Measurements from ENCODE around the gene SOX6.

SOX6 gene

GRCh38 chr11:16121853-16122252 is 234.5 kb downstream of the SOX6 start:
- Histone ChIP-seq H3K4me1 (ENCODE audit: insufficient read depth, low read length, poor library complexity, severe bottlenecking) (peaks cover 8% of the 10 kb centered on the region), H3K4me2 (ENCODE audit: low read depth, low read length, poor library complexity, severe bottlenecking) (no peak overlapping the region), H3K9ac (ENCODE audit: low read depth, low read length, poor library complexity, severe bottlenecking) (no peak overlapping the region), H3K36me3 (ENCODE audit: insufficient read depth, low read length) (no peaks in the 10 kb centered on the region), H3K79me2 (ENCODE audit: insufficient read depth, low read length) (no peaks in the 10 kb centered on the region), H3K4me3 (ENCODE audit: low read length, poor library complexity, severe bottlenecking) (no peak overlapping the region), H3K9me2 (replicated peaks; ENCODE audit: low read depth, low read length) (no peaks in the 10 kb centered on the region), H2AFZ (ENCODE audit: low read length) (no peak overlapping the region), H4K20me1 (ENCODE audit: insufficient read depth, low read length, poor library complexity, severe bottlenecking) (no peaks in the 10 kb centered on the region), H3K27me3 (ENCODE audit: insufficient read depth, low read length, poor library complexity, severe bottlenecking) (no peaks in the 10 kb centered on the region), H3K9me3 (ENCODE audit: insufficient read depth, low read depth, low read length) (no peaks in the 10 kb centered on the region), H3F3A (ENCODE audit: low read depth) (no peaks in the 10 kb centered on the region)
- TF ChIP-seq, protein P1, sequence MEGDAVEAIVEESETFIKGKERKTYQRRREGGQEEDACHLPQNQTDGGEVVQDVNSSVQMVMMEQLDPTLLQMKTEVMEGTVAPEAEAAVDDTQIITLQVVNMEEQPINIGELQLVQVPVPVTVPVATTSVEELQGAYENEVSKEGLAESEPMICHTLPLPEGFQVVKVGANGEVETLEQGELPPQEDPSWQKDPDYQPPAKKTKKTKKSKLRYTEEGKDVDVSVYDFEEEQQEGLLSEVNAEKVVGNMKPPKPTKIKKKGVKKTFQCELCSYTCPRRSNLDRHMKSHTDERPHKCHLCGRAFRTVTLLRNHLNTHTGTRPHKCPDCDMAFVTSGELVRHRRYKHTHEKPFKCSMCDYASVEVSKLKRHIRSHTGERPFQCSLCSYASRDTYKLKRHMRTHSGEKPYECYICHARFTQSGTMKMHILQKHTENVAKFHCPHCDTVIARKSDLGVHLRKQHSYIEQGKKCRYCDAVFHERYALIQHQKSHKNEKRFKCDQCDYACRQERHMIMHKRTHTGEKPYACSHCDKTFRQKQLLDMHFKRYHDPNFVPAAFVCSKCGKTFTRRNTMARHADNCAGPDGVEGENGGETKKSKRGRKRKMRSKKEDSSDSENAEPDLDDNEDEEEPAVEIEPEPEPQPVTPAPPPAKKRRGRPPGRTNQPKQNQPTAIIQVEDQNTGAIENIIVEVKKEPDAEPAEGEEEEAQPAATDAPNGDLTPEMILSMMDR (conservative IDR thresholded peaks at IDR 0.05; ENCODE audit: low read length) = no peak
- TF ChIP-seq EZH2phosphoT487 (IDR thresholded peaks at IDR 0.05; ENCODE audit: borderline replicate concordance) = no peak

DNA sequence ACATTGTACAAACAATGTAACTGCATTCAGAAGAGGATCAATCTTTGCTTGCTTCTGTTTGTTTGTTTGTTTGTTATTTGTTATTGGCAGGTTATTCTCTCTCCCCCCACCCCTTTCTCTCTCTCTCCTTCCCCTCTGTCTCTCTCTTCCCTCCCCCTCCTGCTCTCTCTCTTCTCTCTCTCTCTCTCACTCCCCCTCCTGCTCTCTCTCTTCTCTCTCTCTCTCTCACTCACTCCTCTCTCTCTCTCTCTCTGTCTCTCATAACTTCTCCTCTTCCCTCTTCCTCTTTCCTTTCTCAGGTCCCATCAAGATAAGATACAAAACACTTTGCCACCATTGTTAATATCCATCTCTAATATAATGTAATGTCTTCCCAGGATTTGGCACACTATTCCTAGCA is 236.3 kb downstream of the SOX6 start:
- H3K9ac ChIP-seq (ENCODE audit: low read depth, low read length, poor library complexity, severe bottlenecking) = no peak overlapping the region
- TF ChIP-seq EZH2phosphoT487 (IDR thresholded peaks at IDR 0.05; ENCODE audit: borderline replicate concordance) = no peak
- TF ChIP-seq, protein P1 (conservative IDR thresholded peaks at IDR 0.05; ENCODE audit: low read length) = no peak
- no peaks in the 10 kb centered on the region for H3K79me2 ChIP-seq (ENCODE audit: insufficient read depth, low read length)
- no peaks in the 10 kb centered on the region for H3K9me3 ChIP-seq (ENCODE audit: insufficient read depth, low read depth, low read length)
- no peaks in the 10 kb centered on the region for H4K20me1 ChIP-seq (ENCODE audit: insufficient read depth, low read length, poor library complexity, severe bottlenecking)
- H3K4me2 ChIP-seq (ENCODE audit: low read depth, low read length, poor library complexity, severe bottlenecking) = no peak overlapping the region
- H3K9me2 ChIP-seq (replicated peaks; ENCODE audit: low read depth, low read length) = no peaks in the 10 kb centered on the region
- H3K36me3 ChIP-seq (ENCODE audit: insufficient read depth, low read length) = no peaks in the 10 kb centered on the region
- H2AFZ ChIP-seq (ENCODE audit: low read length) = no peak overlapping the region
- H3K27me3 ChIP-seq (ENCODE audit: insufficient read depth, low read length, poor library complexity, severe bottlenecking) = no peaks in the 10 kb centered on the region
- no peaks in the 10 kb centered on the region for H3K4me1 ChIP-seq (ENCODE audit: insufficient read depth, low read length, poor library complexity, severe bottlenecking)
- no peak overlapping the region for H3K4me3 ChIP-seq (ENCODE audit: low read length, poor library complexity, severe bottlenecking)
- H3F3A ChIP-seq (ENCODE audit: low read depth) = no peaks in the 10 kb centered on the region

- no peaks in the 10 kb centered on the region for H3K9me3 ChIP-seq (ENCODE audit: insufficient read depth, low read depth, low read length)
- H2AFZ ChIP-seq (ENCODE audit: low read length) = no peak overlapping the region
- H3K36me3 ChIP-seq (ENCODE audit: insufficient read depth, low read length) = no peaks in the 10 kb centered on the region
- no peaks in the 10 kb centered on the region for H4K20me1 ChIP-seq (ENCODE audit: insufficient read depth, low read length, poor library complexity, severe bottlenecking)
- H3K79me2 ChIP-seq (ENCODE audit: insufficient read depth, low read length) = no peaks in the 10 kb centered on the region
- H3F3A ChIP-seq (ENCODE audit: low read depth) = no peaks in the 10 kb centered on the region
- H3K4me3 ChIP-seq (ENCODE audit: low read length, poor library complexity, severe bottlenecking) = no peak overlapping the region
- no peaks in the 10 kb centered on the region for H3K4me1 ChIP-seq (ENCODE audit: insufficient read depth, low read length, poor library complexity, severe bottlenecking)
- H3K27me3 ChIP-seq (ENCODE audit: insufficient read depth, low read length, poor library complexity, severe bottlenecking) = no peaks in the 10 kb centered on the region
- H3K9me2 ChIP-seq (replicated peaks; ENCODE audit: low read depth, low read length) = no peaks in the 10 kb centered on the region
- H3K4me2 ChIP-seq (ENCODE audit: low read depth, low read length, poor library complexity, severe bottlenecking) = no peak overlapping the region
- no peak overlapping the region for H3K9ac ChIP-seq (ENCODE audit: low read depth, low read length, poor library complexity, severe bottlenecking)
- TF ChIP-seq, protein P1 (conservative IDR thresholded peaks at IDR 0.05; ENCODE audit: low read length) = no peak
- no peak for TF ChIP-seq EZH2phosphoT487 (IDR thresholded peaks at IDR 0.05; ENCODE audit: borderline replicate concordance)
Observed at GRCh38 chr11:16117989-16118756, 238.2 kb downstream of the SOX6 start.

All from Loucy (cell line).